GM12878 (cell line): ENCODE results near the gene SORL1.

Experiments
- CTCF ChIP-seq, 3 experiments: IDR thresholded peaks in 2 of 3; conservative IDR thresholded peaks in 1 of 3; 2 replicates each; pipeline ENCODE4 v1.5.1; 2011; ENCODE audit warnings: low read depth in 3 of 3, low read length in 3 of 3, mild to moderate bottlenecking in 3 of 3, control low read depth in 2 of 3, moderate library complexity in 2 of 3, inconsistent platforms in 1 of 3, mixed read lengths in 1 of 3; ENCODE audit not compliant: control insufficient read depth in 2 of 3, insufficient read depth in 1 of 3; ENCODE audit errors: extremely low read depth in 1 of 3
- ELK1 ChIP-seq: IDR thresholded peaks from 2 replicates; pipeline ENCODE4 v1.6.1; 2012; ENCODE audit warnings: low read depth, low read length, improper control_type of control experiment
- EP300 ChIP-seq, 2 experiments: fragments of 150-350 bp in 1 of 2; IDR thresholded peaks; 2 replicates each; pipeline ENCODE4 v1.6.1; 2011 to 2012; ENCODE audit warnings: low read depth in 2 of 2, low read length in 2 of 2, borderline replicate concordance in 1 of 2, improper control_type of control experiment in 1 of 2, inconsistent platforms in 1 of 2; ENCODE audit not compliant: control insufficient read depth in 1 of 2
- EZH2 ChIP-seq: IDR thresholded peaks from 2 replicates; pipeline ENCODE4 v1.6.1; 2012; ENCODE audit warnings: low read depth, mild to moderate bottlenecking, control low read depth, inconsistent platforms, low read length, borderline replicate concordance; ENCODE audit not compliant: control insufficient read depth
- MAX ChIP-seq: IDR thresholded peaks from 2 replicates; pipeline ENCODE4 v1.6.1; 2012; ENCODE audit warnings: low read depth, low read length, improper control_type of control experiment
- REST ChIP-seq: IDR thresholded peaks from 2 replicates; pipeline ENCODE4 v1.6.1; 2012; ENCODE audit warnings: mild to moderate bottlenecking, low read depth, low read length
- USF2 ChIP-seq: IDR thresholded peaks from 2 replicates; pipeline ENCODE4 v1.6.1; 2011; ENCODE audit warnings: low read depth, low read length, improper control_type of control experiment, borderline replicate concordance
- YY1 ChIP-seq: IDR thresholded peaks from 2 replicates; pipeline ENCODE4 v1.6.1; 2011; ENCODE audit warnings: low read depth, mild to moderate bottlenecking, low read length

- TF ChIP-seq EP300 (IDR thresholded peaks at IDR 0.05; ENCODE audit: borderline replicate concordance in 1 of 2, control insufficient read depth in 1 of 2, low read depth in 2 of 2, low read length in 2 of 2): no peak
- TF ChIP-seq CTCF (IDR thresholded peaks at IDR 0.05 in 2 of 3, conservative IDR thresholded peaks at IDR 0.05 in 1 of 3; ENCODE audit: control insufficient read depth in 2 of 3, extremely low read depth in 1 of 3, insufficient read depth in 1 of 3, low read depth in 3 of 3, low read length in 3 of 3): no peak
- no peak for TF ChIP-seq USF2
- TF ChIP-seq ELK1: no peak
- TF ChIP-seq REST: no peak
- TF ChIP-seq YY1: no peak
- TF ChIP-seq EZH2: no peak
- no peak for TF ChIP-seq MAX
These were observed 73.3 kb downstream of the SORL1 start for GRCh38 chr11:121525376-121525775.
